HEK293 (cell line): ENCODE results near the gene DYNLT4.
A peak's percentile ranks its signal among the peaks of the same experiment; 100 is the strongest.

Source experiments
- CTCF ChIA-PET: fragments of 350-600 bp; formaldehyde crosslinking; extraction: SDS; loops from one replicate; lab custom pipeline; 2021; ENCODE audit warnings: antibody characterized with exemption; lab: Yijun Ruan, JAX
- POLR2A ChIA-PET: fragments of 300-600 bp; formaldehyde crosslinking; extraction: SDS; loops from one replicate; lab custom pipeline; 2020; ENCODE audit warnings: antibody characterized with exemption, inconsistent platforms; lab: Yijun Ruan, JAX
- H3K27ac ChIP-seq: fragments of 200-500 bp; sonication (Bioruptor generic); 2 replicates; pipeline ENCODE4 v1.5.1; 2014; ENCODE audit warnings: low read depth, low read length, control low read depth, inconsistent platforms; ENCODE audit errors: extremely low read depth
- H3K36me3 ChIP-seq, 2 experiments: fragments of 200-500 bp in 1 of 2; sonication (Bioruptor generic) in 1 of 2; 1 replicate in 1 of 2; 2 replicates in 1 of 2; pipeline ENCODE4 v1.5.1; 2014 to 2017; ENCODE audit warnings: inconsistent platforms in 2 of 2, low read length in 2 of 2; ENCODE audit not compliant: control insufficient read depth in 2 of 2, insufficient read depth in 1 of 2
- H3K4me1 ChIP-seq: fragments of 200-500 bp; sonication (Bioruptor generic); 2 replicates; pipeline ENCODE4 v1.5.1; 2014; ENCODE audit warnings: mild to moderate bottlenecking, low read length, inconsistent platforms; ENCODE audit not compliant: control insufficient read depth, insufficient read depth
- H3K4me3 ChIP-seq: 2 replicates; pipeline ENCODE4 v1.5.1; 2011; ENCODE audit warnings: low read depth, mild to moderate bottlenecking, control low read depth, low read length, moderate library complexity
- H3K9me3 ChIP-seq: fragments of 200-500 bp; sonication (Bioruptor generic); 2 replicates; pipeline ENCODE4 v1.5.1; 2014; ENCODE audit warnings: low read depth, low read length, inconsistent platforms; ENCODE audit not compliant: control insufficient read depth, insufficient read depth
- ATF2 ChIP-seq: fragments of 450-650 bp; formaldehyde crosslinking; IDR thresholded peaks from 2 replicates; pipeline ENCODE4 v1.5.1; 2016; ENCODE audit warnings: missing biosample characterization, missing genetic modification characterization, low read depth
- BCL11A ChIP-seq: fragments of 450-650 bp; formaldehyde crosslinking; IDR thresholded peaks from 2 replicates; pipeline ENCODE4 v1.5.1; 2016; ENCODE audit warnings: low read depth, missing biosample characterization, missing genetic modification characterization
- MEIS1 ChIP-seq: sonication (generic); formaldehyde crosslinking; IDR thresholded peaks from 2 replicates; pipeline ENCODE4 v1.8.1; 2022; ENCODE audit warnings: missing genetic modification reagents, mild to moderate bottlenecking, borderline replicate concordance
- OSR2 ChIP-seq: fragments of 450-650 bp; formaldehyde crosslinking; IDR thresholded peaks from 2 replicates; pipeline ENCODE4 v1.5.1; 2016; ENCODE audit warnings: missing biosample characterization, missing genetic modification characterization
- PRDM4 ChIP-seq: fragments of 450-650 bp; formaldehyde crosslinking; IDR thresholded peaks from 2 replicates; pipeline ENCODE4 v1.5.1; 2017; ENCODE audit warnings: missing biosample characterization, missing genetic modification characterization
- SCRT1 ChIP-seq: fragments of 450-650 bp; formaldehyde crosslinking; IDR thresholded peaks from 2 replicates; pipeline ENCODE4 v1.5.1; 2016; ENCODE audit warnings: missing biosample characterization, missing genetic modification characterization, borderline replicate concordance
- SCRT2 ChIP-seq: fragments of 450-650 bp; formaldehyde crosslinking; IDR thresholded peaks from 2 replicates; pipeline ENCODE4 v1.5.1; 2016; ENCODE audit warnings: missing biosample characterization, missing genetic modification characterization
- ZBTB11 ChIP-seq: fragments of 450-650 bp; formaldehyde crosslinking; conservative IDR thresholded peaks from 2 replicates; pipeline ENCODE4 v1.5.1; 2016; ENCODE audit warnings: low read depth, missing biosample characterization, missing genetic modification characterization
- ZBTB17 ChIP-seq: fragments of 450-650 bp; formaldehyde crosslinking; IDR thresholded peaks from 2 replicates; pipeline ENCODE4 v1.5.1; 2016; ENCODE audit warnings: missing biosample characterization, missing genetic modification characterization
- ZFP37 ChIP-seq: fragments of 450-650 bp; formaldehyde crosslinking; IDR thresholded peaks from 2 replicates; pipeline ENCODE4 v1.5.1; 2016; ENCODE audit warnings: missing biosample characterization, missing genetic modification characterization
- ZNF280D ChIP-seq: fragments of 450-650 bp; formaldehyde crosslinking; IDR thresholded peaks from 2 replicates; pipeline ENCODE4 v1.5.1; 2016; ENCODE audit warnings: missing biosample characterization, missing genetic modification characterization
- ZNF596 ChIP-seq: fragments of 450-650 bp; IDR thresholded peaks from 2 replicates; pipeline ENCODE4 v1.5.0; 2018; ENCODE audit warnings: missing biosample characterization, mild to moderate bottlenecking, missing genetic modification characterization, moderate library complexity
- ZNF624 ChIP-seq: fragments of 450-650 bp; formaldehyde crosslinking; IDR thresholded peaks from 2 replicates; pipeline ENCODE4 v1.5.1; 2017; ENCODE audit warnings: missing biosample characterization, missing genetic modification characterization
- ZNF626 ChIP-seq: fragments of 450-650 bp; sonication (Bioruptor Pico); formaldehyde crosslinking; IDR thresholded peaks from 2 replicates; pipeline ENCODE4 v1.5.1; 2018; ENCODE audit warnings: missing biosample characterization, missing genetic modification characterization, inconsistent platforms
- ZNF670 ChIP-seq: fragments of 450-650 bp; formaldehyde crosslinking; IDR thresholded peaks from 2 replicates; pipeline ENCODE4 v1.5.1; 2016; ENCODE audit warnings: missing biosample characterization, missing genetic modification characterization, low read depth
- TF ChIP-seq, protein P1 (sequence below): fragments of 450-650 bp; formaldehyde crosslinking; IDR thresholded peaks from 2 replicates; pipeline ENCODE4 v1.5.1; 2017; ENCODE audit warnings: missing biosample characterization, missing genetic modification characterization

Gene DYNLT4

GRCh38 chr1:44760876-44761275 is 46.3 kb downstream of the DYNLT4 start (continued):
- no peak for TF ChIP-seq PRDM4 (tag by site-specific recombination)
- TF ChIP-seq ZBTB17 = no peak
- TF ChIP-seq OSR2 (tag by site-specific recombination) = no peak
- TF ChIP-seq, all 188 proteins: peak for 0

DNA sequence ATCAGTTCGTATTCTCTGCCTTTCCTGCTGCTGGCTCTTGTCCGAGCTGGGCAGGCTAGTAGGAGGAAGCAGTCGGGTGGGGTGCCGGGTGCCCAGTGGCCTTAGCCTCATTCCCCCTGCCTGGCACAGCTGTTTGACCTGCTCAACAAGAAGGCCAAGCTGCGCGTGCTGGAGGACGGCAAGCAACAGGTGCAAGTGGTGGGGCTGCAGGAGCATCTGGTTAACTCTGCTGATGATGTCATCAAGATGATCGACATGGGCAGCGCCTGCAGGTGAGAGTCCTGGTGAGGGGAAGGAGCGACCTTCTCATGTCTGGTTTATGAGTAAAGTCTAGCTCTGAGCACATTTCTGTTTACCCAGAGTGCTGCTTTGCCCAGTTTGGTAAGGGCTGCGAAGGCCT is 48.1 kb downstream of the DYNLT4 start:
- Histone ChIP-seq H3K27ac (no peak overlapping the region), H3K9me3 (no peaks in the 10 kb centered on the region), H3K36me3 (peaks cover 56 to 98% of the 10 kb centered on the region in 2 experiments), H3K4me3 (no peak overlapping the region), H3K4me1 (no peaks in the 10 kb centered on the region)
- TF ChIP-seq ZNF670 (tag by site-specific recombination) (no peak), ZNF596 (tag by site-specific recombination) (no peak), SCRT2 (tag by site-specific recombination) (peak; percentile 97), ATF2 (tag by site-specific recombination) (peak; percentile 49; the same call in 1 of the 2 replicates), SCRT1 (tag by site-specific recombination) (peak; percentile 81)
- POLR2A ChIA-PET = interaction anchor here (1.6 to 3.4 kb wide), 2 partner anchors 16 kb away, joined by 6 to 17 read pairs; partner anchors contain the start of gene RPS8
- CTCF ChIA-PET = no interaction called here

GRCh38 chr1:44757420-44757819 is 49.7 kb downstream of the DYNLT4 start:
- no peaks in the 10 kb centered on the region for H3K4me1 ChIP-seq
- peaks cover 57 to 98% of the 10 kb centered on the region in 2 experiments for H3K36me3 ChIP-seq
- H3K9me3 ChIP-seq = no peaks in the 10 kb centered on the region
- ChIA-PET POLR2A (no interaction called here), CTCF (no interaction called here)
- H3K27ac ChIP-seq = no peak overlapping the region
- no peak overlapping the region for H3K4me3 ChIP-seq
- TF ChIP-seq SCRT2 (tag by site-specific recombination) (no peak), ZFP37 (tag by site-specific recombination) (no peak), BCL11A (tag by site-specific recombination) (no peak), ZNF624 (tag by site-specific recombination) (no peak), ZBTB11 (tag by site-specific recombination) (no peak), ZNF626 (tag by site-specific recombination) (no peak), ZNF280D (tag by site-specific recombination) (no peak), MEIS1 (CRISPR knock-in tag) (no peak)
- TF ChIP-seq, protein P1, sequence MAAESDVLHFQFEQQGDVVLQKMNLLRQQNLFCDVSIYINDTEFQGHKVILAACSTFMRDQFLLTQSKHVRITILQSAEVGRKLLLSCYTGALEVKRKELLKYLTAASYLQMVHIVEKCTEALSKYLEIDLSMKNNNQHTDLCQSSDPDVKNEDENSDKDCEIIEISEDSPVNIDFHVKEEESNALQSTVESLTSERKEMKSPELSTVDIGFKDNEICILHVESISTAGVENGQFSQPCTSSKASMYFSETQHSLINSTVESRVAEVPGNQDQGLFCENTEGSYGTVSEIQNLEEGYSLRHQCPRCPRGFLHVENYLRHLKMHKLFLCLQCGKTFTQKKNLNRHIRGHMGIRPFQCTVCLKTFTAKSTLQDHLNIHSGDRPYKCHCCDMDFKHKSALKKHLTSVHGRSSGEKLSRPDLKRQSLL (tag by site-specific recombination) = no peak
